Measurements from ENCODE around the gene DELE1. TPM values are rescaled to one million over a fixed set of nuclear protein-coding genes. Genes with fewer than 3 reads are reported as not detected.

DELE1 gene
- polyA plus RNA-seq, 1 donor from 2014 or later = 49.6 TPM

- Histone ChIP-seq H3K36me3 (ENCODE audit: insufficient read depth, low read length) (no peaks in the 10 kb centered on the region), H3K27me3 (ENCODE audit: insufficient read depth, low read depth, low read length) (no peaks in the 10 kb centered on the region), H3K4me2 (ENCODE audit: low read length) (no peak overlapping the region), H3K9ac (ENCODE audit: low read length) (no peak overlapping the region), H3F3A (ENCODE audit: insufficient read depth, low read length, poor library complexity, severe bottlenecking) (peaks cover 8% of the 10 kb centered on the region), H3K27ac (ENCODE audit: low read length) (no peak overlapping the region), H3K79me2 (replicated peaks; ENCODE audit: insufficient read depth, low read length) (peaks cover 8% of the 10 kb centered on the region), H3K9me2 (ENCODE audit: insufficient read depth, low read length) (no peaks in the 10 kb centered on the region), H2AFZ (ENCODE audit: low read depth, low read length) (no peak overlapping the region), H3K4me3 (ENCODE audit: low read length) (no peak overlapping the region), H4K20me1 (ENCODE audit: insufficient read depth) (no peaks in the 10 kb centered on the region), H3K9me3 (ENCODE audit: low read length) (no peaks in the 10 kb centered on the region)
- TF ChIP-seq EZH2 (IDR thresholded peaks at IDR 0.05; ENCODE audit: borderline replicate concordance, insufficient read depth, low read length, poor library complexity, severe bottlenecking) (no peak), RAD21 (conservative IDR thresholded peaks at IDR 0.05) (no peak), TAF1 (IDR thresholded peaks at IDR 0.05; ENCODE audit: low read depth) (no peak), POLR2AphosphoS5 (IDR thresholded peaks at IDR 0.05) (no peak)
Measured at GRCh38 chr5:141965071-141965470, 41.4 kb downstream of the DELE1 start.

GRCh38 chr5:141966275-141966962 lies 42.7 kb downstream of the DELE1 start:
- Histone ChIP-seq H3K9me3 (ENCODE audit: low read length) (no peaks in the 10 kb centered on the region), H4K20me1 (ENCODE audit: insufficient read depth) (no peaks in the 10 kb centered on the region), H3K27ac (ENCODE audit: low read length) (no peak overlapping the region), H3K79me2 (replicated peaks; ENCODE audit: insufficient read depth, low read length) (peaks cover 16% of the 10 kb centered on the region), H3K9me2 (ENCODE audit: insufficient read depth, low read length) (no peaks in the 10 kb centered on the region), H2AFZ (ENCODE audit: low read depth, low read length) (no peak overlapping the region), H3F3A (ENCODE audit: insufficient read depth, low read length, poor library complexity, severe bottlenecking) (peaks cover 8% of the 10 kb centered on the region), H3K4me2 (ENCODE audit: low read length) (no peak overlapping the region), H3K36me3 (ENCODE audit: insufficient read depth, low read length) (no peaks in the 10 kb centered on the region), H3K4me3 (ENCODE audit: low read length) (no peak overlapping the region), H3K27me3 (ENCODE audit: insufficient read depth, low read depth, low read length) (no peaks in the 10 kb centered on the region), H3K9ac (ENCODE audit: low read length) (no peak overlapping the region)
- no peak for TF ChIP-seq MXI1 (conservative IDR thresholded peaks at IDR 0.05; ENCODE audit: poor library complexity, severe bottlenecking)
- TF ChIP-seq POLR2AphosphoS5 (IDR thresholded peaks at IDR 0.05) = no peak
- no peak for TF ChIP-seq TAF1 (IDR thresholded peaks at IDR 0.05; ENCODE audit: low read depth)
- no peak for TF ChIP-seq RAD21 (conservative IDR thresholded peaks at IDR 0.05)
- TF ChIP-seq EP300 (conservative IDR thresholded peaks at IDR 0.05; ENCODE audit: poor library complexity, severe bottlenecking) = no peak
- no peak for TF ChIP-seq CTCF (IDR thresholded peaks at IDR 0.05; ENCODE audit: poor library complexity, severe bottlenecking)
- TF ChIP-seq SMC3 (conservative IDR thresholded peaks at IDR 0.05; ENCODE audit: poor library complexity) = no peak
- TF ChIP-seq REST (IDR thresholded peaks at IDR 0.05; ENCODE audit: borderline replicate concordance) = no peak
- no peak for TF ChIP-seq EZH2 (IDR thresholded peaks at IDR 0.05; ENCODE audit: borderline replicate concordance, insufficient read depth, low read length, poor library complexity, severe bottlenecking)

Measured in neural cell (in vitro differentiated cells).